Right hindlimb (tissue), 1 donor: ENCODE data around the gene LRRC10.
A peak's percentile ranks its signal among the peaks of the same experiment; 100 is the strongest.
"Not testable (repeated sequence)": the region's sequence is repeated elsewhere in the genome, so short reads cannot be mapped to it uniquely, and the experiment has no call there.

ENCODE experiments used
- DNase-seq: peaks from one replicate; pipeline ENCODE4 v3.0.0-alpha.2; 2018

The LRRC10 gene

DNA sequence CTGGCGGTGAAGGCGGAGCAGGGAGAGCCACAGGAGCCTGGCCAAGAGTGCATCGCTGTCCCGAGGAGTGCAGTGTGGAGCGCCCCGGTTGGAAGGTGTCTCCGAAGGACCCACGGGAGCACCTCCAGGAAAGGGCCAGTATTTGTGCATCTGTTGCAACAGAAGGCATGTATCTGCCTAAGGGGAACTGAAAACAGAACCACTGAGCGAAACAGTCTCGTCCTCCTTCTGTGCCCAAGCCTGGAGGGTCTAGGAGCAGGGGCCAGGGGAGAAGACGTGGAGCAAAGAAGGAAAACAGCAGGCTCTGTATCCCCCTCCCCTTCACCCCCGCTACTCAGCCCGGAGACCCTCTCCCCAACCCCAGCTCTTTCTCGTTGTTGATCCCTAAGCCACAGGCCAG, 5.3 kb upstream of the LRRC10 start:
- no peak for DNase-seq

DNA sequence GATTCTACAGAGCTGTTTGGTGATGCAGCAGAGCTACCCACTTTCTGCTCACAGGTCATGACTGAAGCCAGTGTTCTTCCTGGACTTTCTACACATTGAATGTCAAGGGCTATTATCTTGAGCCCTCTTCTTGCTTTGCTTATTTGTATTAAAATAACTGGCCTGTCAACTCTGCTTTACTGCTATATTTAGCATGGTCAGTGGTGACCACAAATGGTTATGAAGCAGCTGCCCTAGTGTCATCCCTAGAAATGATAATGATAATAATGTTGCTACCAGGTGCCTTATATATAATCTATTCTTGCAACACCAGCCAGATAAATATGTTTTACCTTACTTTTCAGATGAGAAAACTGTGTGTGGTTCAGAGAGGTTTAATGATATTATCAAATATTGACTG, 2.6 kb upstream of the LRRC10 start:
- DNase-seq: no peak

DNA sequence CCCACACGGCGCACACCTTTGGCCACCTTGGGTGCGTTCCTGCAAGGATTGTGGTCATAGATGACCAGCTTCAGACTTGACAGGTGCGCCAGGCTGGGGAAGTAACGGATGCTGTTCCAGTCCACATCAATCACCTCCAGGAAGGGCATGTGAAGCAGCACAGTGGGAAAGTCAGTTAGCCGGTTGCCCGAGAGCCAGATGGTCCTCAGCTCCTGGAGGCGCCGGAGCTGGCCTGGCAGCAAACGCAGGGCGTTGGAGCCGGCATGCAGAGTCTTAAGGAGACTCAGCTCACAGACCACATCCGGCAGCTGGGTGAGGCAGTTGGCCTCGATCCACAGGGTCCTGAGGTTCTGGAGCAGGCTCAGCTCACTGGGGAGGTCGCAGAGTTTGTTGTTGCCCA, 581 bp downstream of the LRRC10 start:
- no peak for DNase-seq

DNA sequence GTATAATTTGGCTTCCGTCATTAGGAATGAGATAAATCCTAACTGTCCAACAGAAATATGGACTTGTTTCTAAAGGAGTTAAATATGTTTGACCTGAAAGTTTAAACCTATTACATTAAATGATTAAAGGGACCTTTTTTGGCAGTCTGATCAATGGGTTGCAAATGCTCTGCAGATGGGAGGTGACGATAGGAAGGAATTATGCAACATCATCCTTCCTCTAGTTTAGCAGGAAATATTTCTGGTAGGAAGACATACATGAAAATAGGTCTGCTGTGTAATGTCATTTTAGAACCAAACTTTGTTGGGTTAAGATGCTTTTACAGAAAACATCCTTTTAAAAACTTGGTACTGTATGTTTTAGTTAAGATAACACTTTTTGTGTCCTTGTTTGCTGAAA, 2.6 kb downstream of the LRRC10 start:
- no peak for DNase-seq

DNA sequence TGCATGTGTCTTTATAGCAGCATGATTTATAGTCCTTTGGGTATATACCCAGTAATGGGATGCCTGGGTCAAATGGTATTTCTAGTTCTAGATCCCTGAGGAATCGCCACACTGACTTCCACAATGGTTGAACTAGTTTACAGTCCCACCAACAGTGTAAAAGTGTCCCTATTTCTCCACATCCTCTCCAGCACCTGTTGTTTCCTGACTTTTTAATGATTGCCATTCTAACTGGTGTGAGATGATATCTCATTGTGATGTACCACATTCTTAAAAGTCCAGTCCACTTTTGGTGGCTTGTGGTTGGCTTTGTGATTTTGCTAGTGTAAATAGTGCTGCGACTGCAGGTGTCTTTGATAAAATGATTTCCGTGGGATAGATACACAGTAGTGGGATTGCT, 6.4 kb downstream of the LRRC10 start:
- not testable (repeated sequence) for DNase-seq

DNA sequence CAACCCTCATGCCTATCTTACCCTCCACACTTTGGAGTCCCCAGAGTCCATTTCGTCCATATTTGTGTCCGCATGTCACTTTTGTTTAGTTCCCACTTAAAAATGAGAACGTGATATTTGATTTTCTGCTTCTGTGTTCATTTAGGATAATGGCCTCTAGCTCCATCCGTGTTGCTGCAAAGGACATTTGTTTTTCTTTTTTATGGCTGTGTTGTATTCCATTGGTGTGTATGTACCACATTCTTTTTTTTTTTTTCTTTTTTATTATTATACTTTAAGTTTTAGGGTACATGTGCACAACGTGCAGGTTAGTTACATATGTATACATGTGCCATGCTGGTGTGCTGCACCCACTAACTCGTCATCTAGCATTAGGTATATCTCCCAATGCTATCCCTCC, 7.2 kb downstream of the LRRC10 start:
- DNase-seq: not testable (repeated sequence)

DNA sequence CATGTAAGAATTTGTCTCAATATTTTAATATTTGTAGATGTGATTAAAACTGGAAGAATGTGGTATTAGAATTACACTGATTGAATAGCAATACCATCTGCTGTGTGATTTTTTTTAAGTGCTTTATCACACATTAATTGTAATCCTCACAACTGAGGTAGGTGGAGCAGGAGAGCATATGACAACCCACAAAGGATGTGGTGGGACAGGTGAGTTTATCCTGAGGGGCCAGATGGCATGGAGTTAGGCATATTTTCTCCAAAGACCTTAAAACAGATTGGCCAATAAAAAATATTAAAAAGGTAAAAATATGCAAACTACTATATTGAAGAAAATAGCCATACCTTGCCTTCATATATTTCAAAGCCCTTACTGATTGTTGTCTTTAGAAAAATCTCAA, 7.8 kb downstream of the LRRC10 start:
- DNase-seq: no peak

DNA sequence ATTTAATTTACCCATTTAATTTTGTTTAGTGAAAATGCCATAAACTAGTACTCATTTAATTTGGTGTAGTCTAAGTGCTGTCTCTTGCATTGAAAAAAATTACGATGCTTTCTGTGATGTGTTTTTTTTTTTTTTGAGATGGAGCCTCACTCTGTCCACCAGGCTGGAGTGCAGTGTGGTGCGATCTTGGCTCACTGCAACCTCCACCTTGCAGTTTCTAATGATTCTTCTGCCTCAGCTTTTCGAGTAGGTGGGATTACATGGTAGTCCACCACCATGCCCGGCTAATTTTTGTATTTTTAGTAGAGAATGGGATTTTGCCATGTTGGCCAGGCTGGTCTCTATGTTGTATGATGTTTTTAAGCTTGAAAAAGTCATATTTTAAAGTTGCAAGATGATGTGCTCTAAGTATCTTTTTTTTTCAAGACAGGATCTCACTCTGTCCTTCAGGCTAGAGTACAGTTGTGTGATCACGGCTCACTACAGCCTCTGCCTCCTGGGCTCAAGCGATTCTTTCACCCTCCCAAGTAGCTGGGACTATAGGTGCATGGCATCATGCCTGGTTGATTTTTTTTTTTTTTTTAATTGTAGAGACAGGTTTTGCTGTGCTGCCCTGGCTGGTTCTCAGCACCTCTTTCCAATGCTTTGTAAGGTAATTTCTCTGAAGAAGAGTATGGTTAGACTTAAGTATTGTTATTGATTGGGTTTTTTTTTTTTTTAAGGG, 8.6 kb downstream of the LRRC10 start:
- DNase-seq: no peak

DNA sequence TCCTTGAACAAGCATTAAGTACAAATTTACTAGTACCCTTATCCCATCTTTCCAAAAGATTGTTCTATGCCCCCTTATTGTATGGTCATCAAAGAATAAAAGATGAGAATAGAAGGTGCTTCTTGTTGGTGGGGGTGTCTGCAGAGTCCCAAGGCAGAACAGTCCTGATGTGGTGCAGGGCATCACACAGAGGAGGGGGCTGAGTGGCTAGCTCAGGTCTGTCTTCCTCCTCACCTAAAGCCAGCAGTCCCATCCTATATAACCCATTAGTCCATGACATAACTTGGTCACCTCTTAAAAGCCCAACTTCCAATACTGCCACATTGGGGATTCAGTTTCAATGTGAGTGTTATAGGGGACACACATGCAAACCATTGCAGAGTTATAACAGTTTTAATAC, 9.9 kb downstream of the LRRC10 start:
- DNase-seq: no peak

DNA sequence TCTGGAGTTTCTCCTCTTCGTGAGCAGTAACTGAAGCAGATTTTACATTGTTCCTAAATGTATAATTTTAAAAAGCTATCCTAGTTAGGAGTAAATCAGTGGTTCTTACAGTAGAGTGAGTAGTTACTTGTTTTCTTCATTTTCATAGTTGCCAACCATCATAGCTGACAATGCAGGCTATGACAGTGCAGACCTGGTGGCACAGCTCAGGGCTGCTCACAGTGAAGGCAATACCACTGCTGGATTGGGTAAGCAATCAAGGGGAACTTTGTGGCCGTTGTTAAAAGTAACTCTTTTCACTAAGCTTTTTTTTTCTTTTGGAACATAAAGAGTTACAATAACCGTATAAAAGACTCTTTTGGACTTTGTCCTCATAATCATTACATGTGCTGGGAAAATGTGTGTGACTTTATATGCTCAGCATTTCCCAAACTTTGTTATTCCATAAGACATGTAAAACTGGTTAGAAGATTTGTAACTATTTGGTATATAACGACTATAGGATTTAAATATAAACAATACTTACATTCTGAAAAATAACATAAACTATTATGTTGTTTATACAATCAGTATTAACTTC, 12.4 kb downstream of the LRRC10 start:
- DNase-seq: no peak

DNA sequence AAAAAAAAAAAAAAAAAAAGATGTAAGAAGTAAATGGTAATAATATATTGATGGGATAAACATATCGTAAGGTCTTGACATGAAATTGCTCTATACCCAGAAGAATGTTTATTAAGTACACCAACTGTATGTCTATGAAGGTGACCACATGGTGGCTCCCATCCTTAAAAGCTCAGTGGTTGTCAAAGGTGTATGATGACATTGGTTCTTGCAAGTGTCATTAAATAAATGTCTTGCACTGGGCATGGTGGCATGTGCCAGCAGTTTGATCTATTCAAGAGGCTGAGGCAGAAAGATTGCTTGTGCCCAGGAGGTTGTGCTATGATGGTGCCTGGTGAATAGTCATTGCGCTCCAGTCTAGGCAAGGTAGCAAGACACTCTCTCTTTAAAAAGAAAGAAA, 15.0 kb downstream of the LRRC10 start:
- no peak for DNase-seq

DNA sequence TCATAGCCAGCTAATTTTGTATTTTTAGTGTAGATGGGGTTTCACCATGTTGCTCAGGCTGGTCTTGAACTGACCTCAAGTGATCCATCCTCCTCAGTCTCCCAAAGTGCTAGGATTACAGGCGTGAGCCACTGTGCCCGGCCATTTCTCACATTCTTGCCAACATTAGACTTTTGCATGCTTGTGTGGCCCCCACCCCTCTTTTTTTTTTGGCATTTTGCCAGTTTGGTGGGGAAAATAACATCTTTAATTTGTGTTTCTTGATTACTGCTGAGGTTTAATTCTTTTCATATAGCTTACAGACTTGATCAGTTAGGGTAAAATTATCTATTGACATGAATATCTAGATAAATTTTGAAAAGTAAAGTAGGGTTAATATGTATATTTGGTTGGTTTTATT, 21.6 kb downstream of the LRRC10 start:
- no peak for DNase-seq

DNA sequence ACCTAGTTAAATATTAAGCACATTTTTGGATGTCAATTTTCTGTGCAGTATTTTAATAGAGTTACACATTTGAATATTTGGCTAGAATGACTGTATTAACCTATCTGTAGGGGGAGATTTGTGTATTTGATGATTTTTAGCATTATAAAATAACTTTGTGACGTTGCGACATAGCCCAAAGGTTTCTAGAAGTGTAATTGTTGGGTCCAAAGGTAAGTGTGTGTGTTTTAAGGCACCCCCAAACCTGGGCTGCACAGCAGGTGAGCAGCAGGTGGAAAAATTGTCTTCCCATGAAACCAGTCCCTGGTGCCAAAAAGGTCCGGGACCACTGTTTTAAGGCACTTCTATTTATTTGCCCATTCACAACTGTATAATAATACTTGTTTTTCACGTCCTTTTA, 22.2 kb downstream of the LRRC10 start:
- DNase-seq: no peak

DNA sequence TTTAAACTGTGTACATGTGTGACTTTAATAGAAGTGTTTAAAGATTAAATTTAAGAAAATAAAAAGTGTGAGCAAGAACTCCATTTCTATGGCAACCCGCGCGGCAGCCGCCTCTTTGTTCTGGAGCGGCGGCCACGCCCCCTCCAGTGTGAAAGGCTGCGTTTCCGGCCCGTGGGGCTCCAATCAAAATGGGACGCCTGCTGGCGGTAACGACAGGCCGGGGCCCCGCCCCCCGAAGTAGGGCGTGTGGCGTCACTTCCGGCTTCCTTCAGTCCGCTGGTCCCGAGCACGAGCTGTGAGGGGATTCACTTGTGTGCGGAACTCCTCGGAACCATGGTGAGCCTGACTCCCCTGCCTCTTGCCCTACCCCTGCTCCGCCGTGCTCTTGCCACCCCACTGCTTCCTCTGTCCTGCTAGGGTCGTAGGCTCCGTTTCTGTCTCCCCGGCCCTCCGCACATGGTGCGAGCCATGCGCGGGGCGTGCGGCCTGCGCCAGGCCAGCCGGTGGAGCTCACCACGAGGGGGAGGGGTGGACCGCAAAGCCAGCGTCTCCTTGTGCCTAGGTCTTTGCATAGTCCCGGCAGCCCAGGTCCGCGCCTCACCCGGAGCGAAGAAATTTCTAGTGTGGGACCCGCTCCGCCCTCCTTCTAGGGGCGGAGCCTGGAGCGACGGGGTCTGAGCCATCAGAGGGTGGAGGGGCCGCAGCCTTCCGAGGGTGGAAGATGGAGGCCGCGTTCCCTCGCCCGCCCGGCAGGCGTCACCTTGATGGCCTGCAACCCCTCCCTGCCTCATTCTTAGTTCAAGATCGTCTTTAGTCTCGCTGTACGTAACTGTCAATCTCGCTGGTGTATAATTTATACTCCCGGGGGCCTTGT, 25.3 kb downstream of the LRRC10 start, which contains the start of gene CCT2:
Gene CCT2, plus strand, starts transcription at position 271 of the 874 bp plus-strand sequence. Its CDS starts 63 bp downstream, at position 334.
- DNase-seq: peak; percentile 98

DNA sequence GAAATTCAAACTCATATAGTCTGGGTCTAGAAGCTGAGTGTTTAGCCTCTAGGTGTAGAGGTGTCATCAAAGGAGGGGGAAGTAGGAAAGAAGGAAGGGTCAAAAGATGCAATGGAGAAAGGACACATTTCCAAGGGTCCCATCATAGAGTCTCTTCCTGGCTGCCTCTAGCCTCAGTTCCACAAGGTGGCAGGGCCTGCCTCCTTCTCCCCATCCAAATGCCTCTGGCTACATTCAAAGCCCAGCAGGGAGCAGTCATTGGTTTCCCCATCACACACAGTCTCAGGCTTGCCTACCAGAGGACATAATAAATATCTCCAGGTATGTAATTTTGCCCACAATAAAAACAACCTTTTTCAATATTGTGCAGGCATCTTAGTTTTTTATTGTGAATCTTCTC, 27.5 kb downstream of the LRRC10 start:
- no peak for DNase-seq

DNA sequence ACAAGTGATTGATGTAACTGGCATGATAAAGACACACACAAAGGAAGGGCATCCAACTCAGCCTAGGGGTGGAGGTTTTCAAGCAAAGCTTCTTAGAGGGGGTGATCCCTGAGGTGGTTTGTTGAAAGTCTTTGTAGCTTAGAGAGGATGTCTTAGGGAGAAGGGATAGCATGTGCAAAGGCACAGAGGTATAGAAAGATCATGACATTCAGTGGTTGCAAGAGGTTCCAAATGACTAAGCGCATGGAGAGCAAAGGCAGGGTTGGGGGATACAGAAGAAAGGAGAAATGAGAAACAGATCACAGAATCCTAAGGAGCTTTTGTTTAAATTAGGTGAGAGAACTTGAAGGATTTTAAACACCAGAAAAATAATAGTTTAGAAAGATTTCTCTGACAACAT, 30.6 kb downstream of the LRRC10 start:
- DNase-seq: no peak

DNA sequence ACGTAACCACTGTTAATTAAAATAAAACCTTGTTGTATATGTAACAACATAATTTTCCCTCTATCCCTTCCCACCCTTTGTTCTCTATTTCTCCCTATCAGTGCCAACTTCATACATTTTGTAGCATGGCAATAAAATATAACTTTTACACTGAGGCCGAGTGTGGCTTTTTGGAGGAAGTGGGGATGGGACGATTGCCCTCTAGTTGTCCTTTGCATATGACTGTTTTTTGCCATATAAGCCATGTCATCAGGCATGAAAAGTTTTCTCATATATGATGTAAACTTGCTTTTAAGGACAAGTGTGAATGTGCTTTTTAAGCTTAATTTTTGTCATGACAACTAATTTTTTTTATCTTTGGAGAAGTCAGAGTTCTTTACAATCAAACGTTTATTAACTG, 31.7 kb downstream of the LRRC10 start:
- DNase-seq: no peak

DNA sequence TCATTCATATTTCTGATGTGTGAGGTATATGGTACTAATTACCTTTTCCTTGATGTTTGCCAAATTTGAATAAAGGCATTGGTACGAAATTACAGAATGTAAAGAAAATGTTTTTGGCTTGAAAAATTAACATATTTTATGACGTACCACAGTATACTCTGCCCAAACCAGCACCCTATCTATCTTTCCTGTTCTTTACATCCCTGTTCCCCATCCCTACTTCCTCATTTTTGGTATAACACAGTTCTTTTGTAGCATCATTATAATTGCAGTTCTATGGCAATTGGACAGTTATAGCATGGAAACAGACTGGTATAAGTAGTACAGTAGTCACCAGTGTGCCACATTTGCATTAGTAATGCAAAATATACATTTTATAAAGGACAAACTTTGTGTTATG, 32.4 kb downstream of the LRRC10 start:
- no peak for DNase-seq

DNA sequence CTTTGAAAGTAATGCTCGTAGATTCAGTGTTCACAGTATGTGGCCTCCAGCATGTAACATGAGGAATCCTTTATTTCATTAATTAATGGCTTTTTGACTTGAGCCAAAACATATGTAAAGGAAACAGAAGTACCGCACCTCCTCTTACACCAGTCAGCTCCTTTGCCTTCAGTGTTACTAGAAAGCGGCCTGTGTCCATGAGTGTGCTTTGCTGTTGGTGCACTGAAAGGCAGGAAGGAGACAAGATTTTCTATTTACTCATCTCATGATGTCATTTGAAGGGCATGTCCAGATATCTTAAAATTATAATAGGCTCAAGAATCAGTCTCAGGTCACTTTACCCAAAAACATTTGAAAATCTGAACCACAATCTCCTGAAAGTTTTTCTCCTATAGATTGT, 35.4 kb downstream of the LRRC10 start:
- no peak for DNase-seq

DNA sequence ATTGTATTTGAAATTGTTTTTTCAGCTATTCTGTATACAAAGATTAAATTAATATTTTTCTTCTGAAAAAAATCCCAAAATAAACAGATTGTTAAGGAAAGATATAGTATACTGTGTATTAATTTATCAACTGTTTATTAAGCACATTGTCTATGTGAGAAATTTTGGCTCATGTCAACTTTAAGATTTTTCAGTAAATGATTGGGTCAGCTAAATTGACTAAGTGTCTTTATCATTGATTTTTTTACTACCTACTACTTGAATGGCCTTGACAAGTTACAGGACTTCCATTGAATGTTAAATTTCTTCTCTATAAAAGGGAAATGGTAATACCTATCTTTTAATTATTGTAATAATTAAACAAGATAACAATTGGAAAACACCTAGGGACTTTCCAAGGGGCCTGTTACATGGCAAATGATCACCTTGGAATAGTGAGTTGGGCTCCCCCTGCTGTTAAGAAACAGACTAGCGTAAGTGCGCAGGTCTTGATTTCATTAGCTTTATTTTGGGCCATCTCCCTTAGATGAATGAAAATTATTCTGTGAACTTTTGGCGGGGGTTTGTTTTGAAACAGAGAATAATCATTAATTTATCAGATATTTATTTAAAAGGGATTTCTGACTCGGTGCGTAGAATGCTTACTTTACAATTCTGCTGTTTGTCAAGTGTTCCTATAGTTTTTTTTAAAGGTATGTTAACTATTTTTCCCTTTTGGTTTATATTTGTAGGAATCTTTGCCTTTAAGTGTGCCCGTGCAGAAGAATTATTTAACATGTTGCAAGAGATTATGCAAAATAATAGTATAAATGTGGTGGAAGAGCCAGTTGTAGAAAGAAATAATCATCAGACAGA, 39.9 kb downstream of the LRRC10 start:
- peak; percentile 35 for DNase-seq

DNA sequence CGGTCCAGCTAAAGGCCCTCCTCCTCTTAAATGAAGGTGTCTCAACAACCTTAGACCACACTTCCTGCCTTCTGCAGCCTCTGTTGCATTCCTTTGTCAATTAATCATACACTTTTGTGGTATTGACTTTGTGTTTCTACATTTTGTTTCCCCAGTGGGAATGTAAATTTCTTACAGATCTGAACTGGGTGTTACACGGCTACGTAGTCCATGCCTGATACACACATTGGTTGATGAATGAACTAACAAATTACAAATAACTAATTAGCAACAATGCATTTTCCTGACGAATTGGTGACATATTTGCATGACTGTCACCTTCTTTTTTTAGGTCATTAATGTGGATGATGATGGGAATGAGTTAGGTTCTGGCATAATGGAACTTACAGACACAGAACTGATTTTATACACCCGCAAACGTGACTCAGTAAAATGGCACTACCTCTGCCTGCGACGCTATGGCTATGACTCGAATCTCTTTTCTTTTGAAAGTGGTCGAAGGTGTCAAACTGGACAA, 40.6 kb downstream of the LRRC10 start:
- DNase-seq: no peak

DNA sequence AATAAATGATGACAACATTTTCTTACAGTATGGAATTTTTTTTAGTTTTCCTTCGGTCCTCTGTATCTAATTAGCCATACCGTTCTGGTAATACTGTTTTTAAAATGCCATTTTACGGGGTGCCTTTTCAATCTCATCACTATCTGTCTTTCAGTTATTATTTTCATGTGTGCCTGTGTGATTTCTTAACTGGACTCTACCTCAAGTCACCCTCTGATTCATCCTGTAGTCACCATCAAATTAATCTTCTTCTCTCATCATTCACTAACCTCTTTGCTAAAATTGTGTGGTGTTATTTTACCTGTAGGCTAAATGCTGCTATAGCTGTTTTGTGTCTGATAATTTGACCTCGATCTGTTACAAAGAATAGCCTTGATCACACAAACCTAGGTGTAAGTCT, 41.5 kb downstream of the LRRC10 start:
- no peak for DNase-seq

DNA sequence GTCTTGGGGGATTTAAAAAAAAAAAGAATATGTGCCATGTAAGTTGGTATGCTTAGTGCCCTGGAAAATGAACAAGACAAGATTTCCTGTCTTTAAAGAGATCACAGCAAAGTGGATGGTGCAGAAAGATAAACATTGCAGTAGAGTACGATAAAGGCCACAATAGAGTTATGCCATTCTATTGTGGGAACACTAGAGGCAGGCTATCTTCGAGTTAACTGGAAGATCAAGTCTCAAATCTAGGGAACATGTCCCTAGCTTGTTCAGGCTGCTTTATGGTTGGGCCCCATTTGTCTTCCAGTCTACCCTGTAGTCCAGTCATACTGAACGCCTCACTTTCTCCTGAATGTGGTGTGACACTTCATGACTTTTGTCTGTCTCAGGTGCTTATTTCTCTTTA, 44.1 kb downstream of the LRRC10 start:
- no peak for DNase-seq
